ENCODE measurements around the gene CCDC9B. TPM values are rescaled to one million over a fixed set of nuclear protein-coding genes. Genes with fewer than 3 reads are reported as not detected.

Gene CCDC9B
- total and polyA plus RNA-seq, 9 donors: 1.8 to 22.2 (median 7.3) TPM

GRCh38 chr15:40302288-40302886 lies 38.4 kb downstream of the CCDC9B start:
- H3K4me1 ChIP-seq (ENCODE audit: insufficient read depth): no peaks in the 10 kb centered on the region
- DNase-seq: no peak
- H3K9me3 ChIP-seq: no peaks in the 10 kb centered on the region
- intact Hi-C loops (cut with DNase I): no loop called here
- WGBS, 3 donors: 91 to 95% (median 92%) methylated on average over 19 of the region's 19 CpGs
- H3K36me3 ChIP-seq: no peaks in the 10 kb centered on the region
- no peak for TF ChIP-seq EP300 (IDR thresholded peaks at IDR 0.05)
- no peak for TF ChIP-seq CTCF (IDR thresholded peaks at IDR 0.05)
- TF ChIP-seq POLR2A (IDR thresholded peaks at IDR 0.05): no peak
- no peak overlapping the region for H3K27ac ChIP-seq
- no peaks in the 10 kb centered on the region for H3K27me3 ChIP-seq
- no peak overlapping the region for H3K4me3 ChIP-seq

GRCh38 chr15:40301467-40302179 lies 39.1 kb downstream of the CCDC9B start:
- DNase-seq: no peak
- H3K27ac ChIP-seq: no peak overlapping the region

GRCh38 chr15:40300771-40301170 lies 40.0 kb downstream of the CCDC9B start:
- H3K36me3 ChIP-seq: no peaks in the 10 kb centered on the region
- no peaks in the 10 kb centered on the region for H3K27me3 ChIP-seq
- H3K9me3 ChIP-seq: no peaks in the 10 kb centered on the region
- no peak overlapping the region for H3K4me3 ChIP-seq
- H3K4me1 ChIP-seq (ENCODE audit: insufficient read depth): no peaks in the 10 kb centered on the region
- WGBS, 3 donors: 91 to 96% (median 93%) methylated on average over 2 of the region's 2 CpGs
- no peak for DNase-seq
- H3K27ac ChIP-seq: no peak overlapping the region
- no peak for TF ChIP-seq POLR2A (IDR thresholded peaks at IDR 0.05)
- no peak for TF ChIP-seq CTCF (IDR thresholded peaks at IDR 0.05)
- intact Hi-C loops (cut with DNase I): no loop called here

More at GRCh38 chr15:40301467-40302179, 39.1 kb downstream of the CCDC9B start:
- Histone ChIP-seq H3K36me3 (no peaks in the 10 kb centered on the region), H3K9me3 (no peaks in the 10 kb centered on the region), H3K4me1 (ENCODE audit: insufficient read depth) (no peaks in the 10 kb centered on the region), H3K27me3 (no peaks in the 10 kb centered on the region), H3K4me3 (no peak overlapping the region)
- WGBS, 3 donors: 30 to 39% (median 31%) methylated on average over 12 of the region's 12 CpGs
- TF ChIP-seq EP300 (IDR thresholded peaks at IDR 0.05) (no peak), CTCF (IDR thresholded peaks at IDR 0.05) (no peak), POLR2A (IDR thresholded peaks at IDR 0.05) (no peak)
- intact Hi-C loops (cut with DNase I): no loop called here

GRCh38 chr15:40300367-40300766 lies 40.4 kb downstream of the CCDC9B start:
- no peak for TF ChIP-seq CTCF (IDR thresholded peaks at IDR 0.05)
- TF ChIP-seq POLR2A (IDR thresholded peaks at IDR 0.05): no peak
- TF ChIP-seq EP300 (IDR thresholded peaks at IDR 0.05): no peak
- no peaks in the 10 kb centered on the region for H3K4me1 ChIP-seq (ENCODE audit: insufficient read depth)
- no peaks in the 10 kb centered on the region for H3K9me3 ChIP-seq
- H3K4me3 ChIP-seq: no peak overlapping the region
- no peak for DNase-seq
- H3K27ac ChIP-seq: no peak overlapping the region
- no peaks in the 10 kb centered on the region for H3K27me3 ChIP-seq
- no peaks in the 10 kb centered on the region for H3K36me3 ChIP-seq
- WGBS, 3 donors: 97 to 98% (median 97%) methylated on average over 2 of the region's 2 CpGs
- intact Hi-C loops (cut with DNase I): no loop called here
